ENCODE results near the gene RBBP8NL. TPM values are rescaled to one million over a fixed set of nuclear protein-coding genes. Genes with fewer than 3 reads are reported as not detected.

RBBP8NL gene
- total RNA-seq, 4 donors from 2014 or later: not detected

GRCh38 chr20:62402456-62403150 lies 24.7 kb downstream of the RBBP8NL start:
- 94% methylated on average over 17 of the region's 23 CpGs for WGBS
- Histone ChIP-seq H3K4me1 (peaks cover 18 to 30% (median 25%) of the 10 kb centered on the region in 4 donors), H3K36me3 (peaks cover 0 to 34% (median 13%) of the 10 kb centered on the region in 4 donors), H3K27me3 (no peaks in the 10 kb centered on the region), H3K9me3 (no peaks in the 10 kb centered on the region), H3K4me3 (no peak overlapping the region), H3K27ac (replicated peaks in 1 of 4) (no peak overlapping the region)
- TF ChIP-seq POLR2AphosphoS5 (IDR thresholded peaks at IDR 0.05) (no peak), EP300 (IDR thresholded peaks at IDR 0.05) (no peak), CTCF (IDR thresholded peaks at IDR 0.05) (no peak), POLR2A (IDR thresholded peaks at IDR 0.05; ENCODE audit: low read depth) (no peak)
- no peak for DNase-seq (ENCODE audit: extremely low spot score)
- intact Hi-C loops (cut with DNase I): no loop called here

GRCh38 chr20:62401331-62401779 lies 26.0 kb downstream of the RBBP8NL start:
- Histone ChIP-seq H3K27ac (replicated peaks in 1 of 4) (no peak overlapping the region), H3K9me3 (no peaks in the 10 kb centered on the region), H3K4me3 (no peak overlapping the region), H3K4me1 (peaks cover 12 to 21% (median 18%) of the 10 kb centered on the region in 4 donors), H3K36me3 (peaks cover 0 to 38% (median 14%) of the 10 kb centered on the region in 4 donors), H3K27me3 (no peaks in the 10 kb centered on the region)
- DNase-seq (ENCODE audit: extremely low spot score): no peak
- TF ChIP-seq EP300 (IDR thresholded peaks at IDR 0.05): no peak
- intact Hi-C loops (cut with DNase I): no loop called here
- WGBS: 79% methylated on average over 2 of the region's 21 CpGs

GRCh38 chr20:62400541-62400940 lies 26.8 kb downstream of the RBBP8NL start:
- no peak for TF ChIP-seq POLR2A (IDR thresholded peaks at IDR 0.05; ENCODE audit: low read depth)
- TF ChIP-seq POLR2AphosphoS5 (IDR thresholded peaks at IDR 0.05): no peak
- no peak for TF ChIP-seq EP300 (IDR thresholded peaks at IDR 0.05)
- TF ChIP-seq CTCF (IDR thresholded peaks at IDR 0.05): no peak
- no peaks in the 10 kb centered on the region for H3K27me3 ChIP-seq
- no peaks in the 10 kb centered on the region for H3K9me3 ChIP-seq
- intact Hi-C loops (cut with DNase I): no loop called here
- 82% methylated on average over 10 of the region's 10 CpGs for WGBS
- no peak for DNase-seq (ENCODE audit: extremely low spot score)
- no peak overlapping the region for H3K27ac ChIP-seq (replicated peaks in 1 of 4)
- peaks cover 0 to 46% (median 22%) of the 10 kb centered on the region in 4 donors for H3K36me3 ChIP-seq
- H3K4me3 ChIP-seq: no peak overlapping the region
- H3K4me1 ChIP-seq: peaks cover 4 to 13% (median 9%) of the 10 kb centered on the region in 4 donors

GRCh38 chr20:62400021-62400420 lies 27.3 kb downstream of the RBBP8NL start:
- Histone ChIP-seq H3K4me1 (peaks cover 0 to 8% (median 4%) of the 10 kb centered on the region in 4 donors), H3K27ac (replicated peaks in 1 of 4) (no peak overlapping the region), H3K36me3 (peaks cover 0 to 50% (median 27%) of the 10 kb centered on the region in 4 donors), H3K9me3 (no peaks in the 10 kb centered on the region), H3K4me3 (no peak overlapping the region), H3K27me3 (no peaks in the 10 kb centered on the region)
- DNase-seq (ENCODE audit: extremely low spot score): no peak
- intact Hi-C loops (cut with DNase I): no loop called here
- WGBS: 91% methylated on average over 6 of the region's 7 CpGs
- TF ChIP-seq POLR2A (IDR thresholded peaks at IDR 0.05; ENCODE audit: low read depth) (no peak), POLR2AphosphoS5 (IDR thresholded peaks at IDR 0.05) (no peak), CTCF (IDR thresholded peaks at IDR 0.05) (no peak), EP300 (IDR thresholded peaks at IDR 0.05) (no peak)

GRCh38 chr20:62398120-62398821 lies 29.1 kb downstream of the RBBP8NL start:
- 90% methylated on average over 12 of the region's 19 CpGs for WGBS
- TF ChIP-seq EP300 (IDR thresholded peaks at IDR 0.05) (no peak), POLR2A (IDR thresholded peaks at IDR 0.05; ENCODE audit: low read depth) (no peak), POLR2AphosphoS5 (IDR thresholded peaks at IDR 0.05) (no peak), CTCF (IDR thresholded peaks at IDR 0.05) (no peak)
- Histone ChIP-seq H3K27me3 (no peaks in the 10 kb centered on the region), H3K4me1 (no peaks in the 10 kb centered on the region), H3K4me3 (no peak overlapping the region), H3K9me3 (no peaks in the 10 kb centered on the region), H3K36me3 (peaks cover under 1 to 66% (median 44%) of the 10 kb centered on the region in 4 donors), H3K27ac (replicated peaks in 1 of 4) (no peak overlapping the region)
- intact Hi-C loops (cut with DNase I): no loop called here
- DNase-seq (ENCODE audit: extremely low spot score): no peak

All from esophagus muscularis mucosa (tissue), 4 donors.